CD8-positive, alpha-beta memory T cell (primary cell): ENCODE results near the gene ANKRD40CL. TPM values are rescaled to one million over a fixed set of nuclear protein-coding genes. Genes with fewer than 3 reads are reported as not detected.

Experiments used
- CTCF ChIA-PET: fragments of 350-600 bp; sonication (Branson Sonifier 250); formaldehyde crosslinking; loops from one replicate; lab custom pipeline; 2021; ENCODE audit warnings: antibody characterized with exemption; lab: Charles Lee
- POLR2A ChIA-PET: fragments of 350-600 bp; sonication (Branson Sonifier 250); formaldehyde crosslinking; loops from one replicate; lab custom pipeline; 2021; ENCODE audit warnings: antibody characterized with exemption; lab: Charles Lee
- DNase-seq, 5 donors: peaks; one replicate each; pipeline versions ENCODE4 v3.0.0 to v3.0.0-alpha.2; 2020 to 2022; ENCODE audit warnings: mixed read lengths in 1 of 5
- H3K27ac ChIP-seq: one replicate; pipeline ENCODE4 v1.7.0; 2013; ENCODE audit warnings: low read depth, mild to moderate bottlenecking, low read length, moderate library complexity
- H3K27me3 ChIP-seq: 2 replicates; pipeline ENCODE4 v1.7.0; 2013; ENCODE audit warnings: low read length, mild to moderate bottlenecking; ENCODE audit not compliant: insufficient read depth, poor library complexity, severe bottlenecking
- H3K36me3 ChIP-seq: 2 replicates; pipeline ENCODE4 v1.7.0; 2013; ENCODE audit warnings: mild to moderate bottlenecking, low read length, moderate library complexity; ENCODE audit not compliant: insufficient read depth
- H3K4me1 ChIP-seq: 2 replicates; pipeline ENCODE4 v1.7.0; 2013; ENCODE audit warnings: mild to moderate bottlenecking, low read length, moderate library complexity; ENCODE audit not compliant: insufficient read depth
- H3K4me3 ChIP-seq: 2 replicates; pipeline ENCODE4 v1.7.0; 2013; ENCODE audit warnings: mild to moderate bottlenecking, low read length
- H3K9me3 ChIP-seq: 2 replicates; pipeline ENCODE4 v1.7.0; 2013; ENCODE audit warnings: mild to moderate bottlenecking, low read length
- H3K27ac Mint-ChIP-seq, 8 donors: one replicate each; pipeline ENCODE4 v1.8.0; 2020 to 2021; ENCODE audit warnings: mixed read lengths in 8 of 8, mild to moderate bottlenecking in 6 of 8, inconsistent platforms in 3 of 8, moderate library complexity in 3 of 8
- H3K27me3 Mint-ChIP-seq, 2 donors: one replicate each; pipeline ENCODE4 v1.8.0; 2020 to 2021; ENCODE audit warnings: mixed read lengths in 2 of 2, mild to moderate bottlenecking in 1 of 2, moderate library complexity in 1 of 2
- H3K36me3 Mint-ChIP-seq, 3 donors: one replicate each; pipeline ENCODE4 v1.8.0; 2020 to 2021; ENCODE audit warnings: mixed read lengths in 3 of 3, inconsistent platforms in 1 of 3, mild to moderate bottlenecking in 1 of 3
- H3K4me1 Mint-ChIP-seq, 3 donors: one replicate each; pipeline ENCODE4 v1.8.0; 2020 to 2021; ENCODE audit warnings: mixed read lengths in 3 of 3, inconsistent platforms in 1 of 3, mild to moderate bottlenecking in 1 of 3
- H3K4me3 Mint-ChIP-seq, 7 donors: one replicate each; pipeline ENCODE4 v1.8.0; 2020 to 2021; ENCODE audit warnings: mixed read lengths in 7 of 7, mild to moderate bottlenecking in 6 of 7, moderate library complexity in 4 of 7, inconsistent platforms in 2 of 7
- H3K9me3 Mint-ChIP-seq, 5 donors: one replicate each; pipeline ENCODE4 v1.8.0; 2020 to 2022; ENCODE audit warnings: mixed read lengths in 5 of 5, mild to moderate bottlenecking in 3 of 5, moderate library complexity in 2 of 5, inconsistent platforms in 1 of 5
- polyA plus RNA-seq: library from polyadenylated mRNA; unstranded; fragments of 300-500 nt; fragmentation: Illumina TruSeq; gene quantifications from one replicate; pipeline ENCODE4 v1.2.3, GENCODE V29; 2021
- total RNA-seq, 2 experiments: library from RNA; stranded (reverse); gene quantifications; one replicate each; pipeline ENCODE4 v1.2.3, GENCODE V29; 2021

Gene ANKRD40CL
- total RNA-seq (not detected), polyA plus RNA-seq (not detected)

GRCh38 chr17:50767446-50767845 lies at the start of gene ANKRD40CL:
Gene ANKRD40CL, minus strand, starts transcription at chr17:50767518. Its CDS starts 605 bp downstream, at chr17:50766913.
- H3K36me3 Mint-ChIP-seq: peaks cover 0 to 1% (median 0%) of the 10 kb centered on the region in 3 donors
- no peaks in the 10 kb centered on the region for H3K36me3 ChIP-seq
- H3K4me3 ChIP-seq: no peak within 1 kb of the TSS
- POLR2A ChIA-PET: no interaction called here
- H3K9me3 Mint-ChIP-seq: no peaks in the 10 kb centered on the region
- H3K4me3 Mint-ChIP-seq: no peak within 1 kb of the TSS
- no peak within 1 kb of the TSS for H3K27ac Mint-ChIP-seq
- CTCF ChIA-PET: no interaction called here
- H3K27ac ChIP-seq: no peak within 1 kb of the TSS
- no peaks in the 10 kb centered on the region for H3K27me3 ChIP-seq
- peaks cover 15 to 35% of the 10 kb centered on the region in 2 donors for H3K27me3 Mint-ChIP-seq
- H3K4me1 ChIP-seq: no peaks in the 10 kb centered on the region
- peaks cover 9 to 16% (median 14%) of the 10 kb centered on the region in 3 donors for H3K4me1 Mint-ChIP-seq
- H3K9me3 ChIP-seq: no peaks in the 10 kb centered on the region
- no peak for DNase-seq

DNA sequence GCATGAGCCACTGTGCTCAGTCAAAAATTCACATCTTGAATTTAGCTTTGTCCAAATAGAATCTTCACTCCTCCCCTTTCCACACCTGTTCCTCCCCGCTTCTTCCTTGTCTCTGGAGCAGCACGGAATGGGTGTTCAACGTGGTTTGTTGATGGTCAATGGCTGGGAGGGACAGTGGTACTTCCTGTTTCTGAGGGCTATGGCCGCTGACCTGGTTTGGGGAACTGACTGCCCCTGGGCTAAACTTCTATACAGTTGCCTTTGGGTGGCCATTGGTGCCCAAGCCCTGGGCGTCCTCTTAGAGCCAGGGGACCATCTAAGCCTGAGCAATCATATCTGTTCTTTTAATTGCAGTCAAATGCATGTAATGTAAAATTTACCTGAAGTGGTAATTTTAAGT lies 49.0 kb upstream of the ANKRD40CL start:
- POLR2A ChIA-PET: no interaction called here
- Mint-ChIP-seq H3K27me3 (peaks cover 12 to 43% of the 10 kb centered on the region in 2 donors), H3K4me1 (peaks cover 3 to 8% (median 5%) of the 10 kb centered on the region in 3 donors)

GRCh38 chr17:50815400-50815799 lies 48.1 kb upstream of the ANKRD40CL start:
- POLR2A ChIA-PET: no interaction called here
- DNase-seq: no peak
- CTCF ChIA-PET: interaction anchor here (1.2 kb wide), 1 partner anchor 135 kb away, joined by 4 read pairs; no protein-coding TSS in a partner anchor
- Mint-ChIP-seq H3K4me3 (no peak overlapping the region), H3K27ac (no peak overlapping the region), H3K36me3 (no peaks in the 10 kb centered on the region), H3K27me3 (peaks cover 13 to 38% of the 10 kb centered on the region in 2 donors), H3K4me1 (peaks cover 3 to 8% (median 5%) of the 10 kb centered on the region in 3 donors), H3K9me3 (no peaks in the 10 kb centered on the region)
- no peaks in the 10 kb centered on the region for H3K27me3 ChIP-seq
- no peaks in the 10 kb centered on the region for H3K36me3 ChIP-seq
- H3K4me1 ChIP-seq: peaks cover 7% of the 10 kb centered on the region
- H3K27ac ChIP-seq: no peak overlapping the region
- H3K4me3 ChIP-seq: no peak overlapping the region
- H3K9me3 ChIP-seq: no peaks in the 10 kb centered on the region

More for the DNA sequence above, 49.0 kb upstream of the ANKRD40CL start:
- H3K4me3 ChIP-seq: no peak overlapping the region
- no peaks in the 10 kb centered on the region for H3K27me3 ChIP-seq
- DNase-seq: peak in 1 of 5 donors; percentile 14
- H3K9me3 ChIP-seq: no peaks in the 10 kb centered on the region
- CTCF ChIA-PET: interaction anchor here (1.1 to 2.7 kb wide), 8 partner anchors 9 to 140 kb away, joined by 3 to 9 read pairs (median 4); no protein-coding TSS in a partner anchor
- no peak overlapping the region for H3K27ac Mint-ChIP-seq
- H3K27ac ChIP-seq: no peak overlapping the region
- no peak overlapping the region for H3K4me3 Mint-ChIP-seq
- no peaks in the 10 kb centered on the region for H3K36me3 ChIP-seq
- H3K36me3 Mint-ChIP-seq: no peaks in the 10 kb centered on the region
- H3K4me1 ChIP-seq: peaks cover 7% of the 10 kb centered on the region
- H3K9me3 Mint-ChIP-seq: no peaks in the 10 kb centered on the region

DNA sequence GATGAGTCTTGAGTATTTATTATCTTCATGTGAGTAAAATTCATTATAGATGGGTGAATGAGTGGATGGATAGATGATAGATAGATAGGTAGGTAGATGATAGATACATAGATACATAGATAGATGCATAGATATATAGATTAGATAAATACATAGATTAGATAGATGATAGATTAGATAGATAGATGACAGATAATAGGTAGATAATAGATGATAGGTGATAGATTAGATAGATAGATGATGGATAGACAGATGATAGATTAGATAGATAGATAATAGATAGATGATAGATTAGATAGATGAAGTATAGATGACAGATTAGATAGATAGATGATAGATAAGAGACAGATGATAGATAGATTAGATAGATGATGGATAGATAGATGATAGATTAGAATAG lies 46.3 kb upstream of the ANKRD40CL start:
- peaks cover 3 to 5% (median 4%) of the 10 kb centered on the region in 3 donors for H3K4me1 Mint-ChIP-seq
- DNase-seq: no peak
- Histone ChIP-seq H3K4me3 (no peak overlapping the region), H3K9me3 (no peaks in the 10 kb centered on the region), H3K27ac (no peak overlapping the region), H3K4me1 (peaks cover 7% of the 10 kb centered on the region), H3K36me3 (no peaks in the 10 kb centered on the region), H3K27me3 (no peaks in the 10 kb centered on the region)
- H3K9me3 Mint-ChIP-seq: no peaks in the 10 kb centered on the region
- no peaks in the 10 kb centered on the region for H3K36me3 Mint-ChIP-seq
- H3K27me3 Mint-ChIP-seq: peaks cover 10 to 35% of the 10 kb centered on the region in 2 donors
- peak overlapping the region in 1 of 8 donors; percentile 34 for H3K27ac Mint-ChIP-seq
- CTCF ChIA-PET: no interaction called here
- POLR2A ChIA-PET: no interaction called here
- H3K4me3 Mint-ChIP-seq: peak overlapping the region in 1 of 7 donors; percentile 19

- Mint-ChIP-seq H3K36me3 (no peaks in the 10 kb centered on the region), H3K4me1 (no peaks in the 10 kb centered on the region), H3K27me3 (peaks cover 5 to 13% of the 10 kb centered on the region in 2 donors), H3K4me3 (peak overlapping the region in 1 of 7 donors; percentile 72), H3K27ac (no peak overlapping the region), H3K9me3 (no peaks in the 10 kb centered on the region)
- Histone ChIP-seq H3K4me1 (no peaks in the 10 kb centered on the region), H3K27ac (no peak overlapping the region), H3K4me3 (no peak overlapping the region), H3K27me3 (no peaks in the 10 kb centered on the region), H3K36me3 (no peaks in the 10 kb centered on the region), H3K9me3 (no peaks in the 10 kb centered on the region)
- POLR2A ChIA-PET: no interaction called here
- CTCF ChIA-PET: no interaction called here
- DNase-seq: peak in 1 of 5 donors; percentile 6
These were observed 41.6 kb upstream of the ANKRD40CL start for GRCh38 chr17:50808888-50809287.

GRCh38 chr17:50808413-50808812 lies 41.1 kb upstream of the ANKRD40CL start:
- DNase-seq: peak in 1 of 5 donors; percentile 14
- peaks cover 3 to 9% of the 10 kb centered on the region in 2 donors for H3K27me3 Mint-ChIP-seq
- H3K27ac Mint-ChIP-seq: no peak overlapping the region
- no peaks in the 10 kb centered on the region for H3K4me1 ChIP-seq
- H3K36me3 ChIP-seq: no peaks in the 10 kb centered on the region
- H3K4me3 ChIP-seq: no peak overlapping the region
- no peaks in the 10 kb centered on the region for H3K36me3 Mint-ChIP-seq
- no peaks in the 10 kb centered on the region for H3K9me3 ChIP-seq
- ChIA-PET POLR2A (no interaction called here), CTCF (no interaction called here)
- no peaks in the 10 kb centered on the region for H3K27me3 ChIP-seq
- no peak overlapping the region for H3K27ac ChIP-seq
- H3K4me3 Mint-ChIP-seq: peak overlapping the region in 1 of 7 donors; percentile 72
- no peaks in the 10 kb centered on the region for H3K9me3 Mint-ChIP-seq
- H3K4me1 Mint-ChIP-seq: no peaks in the 10 kb centered on the region

DNA sequence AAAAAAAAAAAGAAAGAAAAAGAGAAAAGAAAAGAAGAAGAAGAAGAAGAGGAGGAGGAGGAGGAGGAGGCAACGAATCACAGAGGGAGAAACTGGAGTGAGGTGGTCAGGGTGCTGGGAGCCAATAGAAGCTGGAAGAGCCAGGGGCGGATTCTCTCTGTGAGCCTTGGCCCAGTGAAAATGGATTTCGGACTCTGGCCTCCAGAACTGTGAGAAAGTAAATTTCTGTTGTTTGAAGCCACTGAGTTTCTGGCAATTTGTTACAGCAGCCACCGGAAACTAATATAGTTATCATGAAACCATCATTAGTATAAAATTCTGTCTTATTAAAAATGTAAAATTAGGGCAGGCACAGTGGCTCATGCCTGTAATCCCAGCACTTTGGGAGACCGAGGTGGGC lies 40.4 kb upstream of the ANKRD40CL start:
- Histone ChIP-seq H3K27ac (no peak overlapping the region), H3K27me3 (no peaks in the 10 kb centered on the region), H3K4me1 (no peaks in the 10 kb centered on the region), H3K9me3 (no peaks in the 10 kb centered on the region), H3K4me3 (no peak overlapping the region), H3K36me3 (no peaks in the 10 kb centered on the region)
- POLR2A ChIA-PET: no interaction called here
- no peaks in the 10 kb centered on the region for H3K4me1 Mint-ChIP-seq
- CTCF ChIA-PET: interaction anchor here (2.4 kb wide), 1 partner anchor 10 kb away, joined by 9 read pairs; no protein-coding TSS in a partner anchor
- peaks cover 3% of the 10 kb centered on the region in 2 donors for H3K27me3 Mint-ChIP-seq
- no peak overlapping the region for H3K27ac Mint-ChIP-seq
- DNase-seq: no peak
- H3K36me3 Mint-ChIP-seq: no peaks in the 10 kb centered on the region
- H3K4me3 Mint-ChIP-seq: no peak overlapping the region
- no peaks in the 10 kb centered on the region for H3K9me3 Mint-ChIP-seq

DNA sequence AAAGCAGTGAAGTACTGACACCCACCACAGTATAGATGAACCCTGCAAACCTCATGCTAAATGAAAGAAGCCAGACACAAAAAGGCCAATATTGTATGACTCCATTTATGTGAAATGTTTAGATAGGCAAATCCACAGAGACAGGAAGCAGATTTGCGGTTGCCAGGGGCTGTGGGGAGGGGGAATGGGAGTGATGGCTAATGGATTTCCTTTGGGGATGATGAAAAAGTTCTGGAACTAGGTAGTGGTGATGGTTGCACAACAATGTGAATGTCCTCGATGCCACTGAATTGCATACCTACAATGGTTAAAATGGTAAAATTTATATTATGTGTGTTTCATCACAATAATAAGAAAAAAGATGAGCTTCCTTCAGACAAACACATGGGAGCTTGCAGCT lies 39.7 kb upstream of the ANKRD40CL start:
- CTCF ChIA-PET: interaction anchor here (2.4 kb wide), 1 partner anchor 11 kb away, joined by 9 read pairs; no protein-coding TSS in a partner anchor
- peak in 1 of 5 donors; percentile 16 for DNase-seq

More for the DNA sequence above, 39.7 kb upstream of the ANKRD40CL start:
- no peaks in the 10 kb centered on the region for H3K4me1 ChIP-seq
- no peaks in the 10 kb centered on the region for H3K9me3 ChIP-seq
- Mint-ChIP-seq H3K36me3 (no peaks in the 10 kb centered on the region), H3K27ac (no peak overlapping the region), H3K27me3 (peaks cover 0 to 3% of the 10 kb centered on the region in 2 donors), H3K4me3 (no peak overlapping the region), H3K9me3 (no peaks in the 10 kb centered on the region), H3K4me1 (no peaks in the 10 kb centered on the region)
- H3K36me3 ChIP-seq: no peaks in the 10 kb centered on the region
- no peak overlapping the region for H3K4me3 ChIP-seq
- no peaks in the 10 kb centered on the region for H3K27me3 ChIP-seq
- no peak overlapping the region for H3K27ac ChIP-seq
- POLR2A ChIA-PET: no interaction called here
